ENCODE measurements around the gene PAFAH1B1. TPM values are rescaled to one million over a fixed set of nuclear protein-coding genes. Genes with fewer than 3 reads are reported as not detected.

PAFAH1B1 gene
- total RNA-seq, 1 donor from 2014 or later = 60.8 TPM

DNA sequence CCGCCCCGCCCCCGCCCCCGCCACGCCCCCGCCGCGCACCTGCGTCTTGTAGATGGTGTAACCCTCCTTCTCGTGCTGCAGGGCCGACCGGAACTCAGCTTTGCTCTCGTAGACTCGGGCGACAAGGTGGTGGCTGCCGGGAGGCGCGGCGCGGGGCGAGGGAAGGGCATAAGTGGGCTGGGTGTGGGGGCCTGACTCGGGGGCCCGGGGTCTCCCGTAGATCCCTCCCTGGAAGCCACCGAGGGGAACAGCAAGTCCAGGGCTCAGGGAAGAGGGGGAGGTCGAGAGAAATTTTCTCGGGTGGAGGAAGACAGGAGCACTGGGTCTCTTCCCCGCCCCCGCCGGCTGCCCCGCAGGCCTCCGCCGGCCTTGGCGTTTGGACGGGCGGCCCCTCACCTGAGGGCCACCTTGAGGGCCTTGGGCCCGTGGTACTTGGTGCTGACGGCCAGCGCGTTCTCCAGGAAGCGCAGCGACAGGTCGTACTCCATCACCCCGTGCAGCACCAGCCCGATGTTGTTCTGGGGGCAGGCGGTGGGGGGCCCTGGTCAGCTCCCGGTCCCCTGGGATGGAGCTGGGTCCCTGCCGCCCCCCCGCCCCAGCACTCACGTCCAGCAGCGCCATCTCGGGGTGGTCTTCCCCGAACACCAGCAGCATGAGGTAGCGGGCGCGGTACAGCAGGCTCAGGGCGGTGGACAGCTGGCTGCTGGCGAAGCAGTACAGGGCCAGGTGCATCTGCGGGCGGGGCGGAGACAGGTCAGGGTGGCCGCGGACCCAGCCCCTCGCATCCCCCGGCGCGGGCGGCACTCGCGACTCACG, 98.7 kb downstream of the PAFAH1B1 start:
- TF ChIP-seq, protein P1, sequence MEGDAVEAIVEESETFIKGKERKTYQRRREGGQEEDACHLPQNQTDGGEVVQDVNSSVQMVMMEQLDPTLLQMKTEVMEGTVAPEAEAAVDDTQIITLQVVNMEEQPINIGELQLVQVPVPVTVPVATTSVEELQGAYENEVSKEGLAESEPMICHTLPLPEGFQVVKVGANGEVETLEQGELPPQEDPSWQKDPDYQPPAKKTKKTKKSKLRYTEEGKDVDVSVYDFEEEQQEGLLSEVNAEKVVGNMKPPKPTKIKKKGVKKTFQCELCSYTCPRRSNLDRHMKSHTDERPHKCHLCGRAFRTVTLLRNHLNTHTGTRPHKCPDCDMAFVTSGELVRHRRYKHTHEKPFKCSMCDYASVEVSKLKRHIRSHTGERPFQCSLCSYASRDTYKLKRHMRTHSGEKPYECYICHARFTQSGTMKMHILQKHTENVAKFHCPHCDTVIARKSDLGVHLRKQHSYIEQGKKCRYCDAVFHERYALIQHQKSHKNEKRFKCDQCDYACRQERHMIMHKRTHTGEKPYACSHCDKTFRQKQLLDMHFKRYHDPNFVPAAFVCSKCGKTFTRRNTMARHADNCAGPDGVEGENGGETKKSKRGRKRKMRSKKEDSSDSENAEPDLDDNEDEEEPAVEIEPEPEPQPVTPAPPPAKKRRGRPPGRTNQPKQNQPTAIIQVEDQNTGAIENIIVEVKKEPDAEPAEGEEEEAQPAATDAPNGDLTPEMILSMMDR (conservative IDR thresholded peaks at IDR 0.05; ENCODE audit: low read depth, low read length) = no peak
- no peak overlapping the region for H3K4me3 ChIP-seq (ENCODE audit: low read depth, low read length)
- DNase-seq (ENCODE audit: low read depth) = no peak

DNA sequence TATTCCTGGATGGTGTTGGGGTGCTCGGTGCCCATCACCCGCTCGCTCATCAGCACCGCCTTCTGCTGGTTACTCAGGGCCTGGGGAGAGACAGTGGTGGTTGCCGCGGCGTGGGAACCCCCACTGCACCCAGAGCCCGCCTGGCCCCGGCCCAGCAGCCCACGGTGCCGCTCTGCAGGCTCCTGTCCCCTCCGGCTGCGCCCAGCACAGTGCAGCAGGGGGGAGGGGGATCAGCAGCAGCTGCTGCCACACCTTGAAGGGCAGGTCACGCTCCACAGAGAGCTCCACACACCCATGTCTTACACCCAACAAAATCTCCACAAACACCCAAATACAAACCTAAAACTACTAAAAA, 99.3 kb downstream of the PAFAH1B1 start:
- DNase-seq (ENCODE audit: low read depth) = no peak
- H3K4me3 ChIP-seq (ENCODE audit: low read depth, low read length) = no peak overlapping the region
- TF ChIP-seq, protein P1 (conservative IDR thresholded peaks at IDR 0.05; ENCODE audit: low read depth, low read length) = no peak

GRCh38 chr17:2693561-2694380, 100.3 kb downstream of the PAFAH1B1 start:
- TF ChIP-seq, protein P1 (conservative IDR thresholded peaks at IDR 0.05; ENCODE audit: low read depth, low read length) = no peak

DNA sequence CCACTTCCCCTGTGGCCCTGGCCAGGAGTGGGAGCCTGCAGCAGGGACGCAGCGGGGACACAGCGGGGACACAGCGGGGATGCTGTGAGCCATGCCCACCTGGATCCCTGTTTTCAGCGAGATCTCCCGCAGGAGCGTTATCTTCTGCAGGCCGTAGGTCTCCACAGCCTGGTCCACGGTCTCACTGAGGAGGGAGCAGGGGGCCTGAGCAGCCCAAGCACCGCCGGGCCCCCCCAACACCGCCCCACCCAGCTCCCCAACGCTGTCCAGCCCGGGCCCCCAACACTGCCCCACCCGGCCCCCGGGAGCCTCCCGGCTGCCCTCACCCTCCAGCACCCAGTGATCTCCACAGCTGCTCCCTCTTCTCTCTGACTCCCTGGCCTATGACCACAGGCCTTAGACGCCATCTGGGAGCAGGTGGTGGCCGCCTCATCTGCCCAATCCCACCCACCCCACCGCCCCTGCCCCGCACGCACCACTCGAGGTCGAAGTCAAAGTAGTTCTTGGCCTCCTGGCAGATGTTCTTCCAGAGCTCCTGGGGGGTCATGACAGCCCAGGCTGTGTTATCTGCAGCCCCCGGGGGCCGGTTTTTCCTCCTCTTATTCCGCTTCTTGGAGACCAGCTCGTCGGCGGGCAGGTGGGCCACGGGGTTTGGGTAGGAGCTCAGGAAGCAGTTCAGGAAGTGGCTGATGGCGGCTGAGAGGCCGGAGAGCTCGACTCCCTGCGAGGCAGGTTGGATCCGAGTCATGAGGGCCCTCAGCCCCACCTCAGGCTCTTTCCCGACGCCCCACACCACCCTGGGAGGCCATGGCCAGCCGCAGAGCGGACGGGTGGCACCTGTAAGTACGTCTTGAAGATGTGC, 101.2 kb downstream of the PAFAH1B1 start:
- H3K4me3 ChIP-seq (ENCODE audit: low read depth, low read length) = no peak overlapping the region
- TF ChIP-seq, protein P1 (conservative IDR thresholded peaks at IDR 0.05; ENCODE audit: low read depth, low read length) = no peak
- no peak for DNase-seq (ENCODE audit: low read depth)

More at GRCh38 chr17:2693561-2694380, 100.3 kb downstream of the PAFAH1B1 start:
- H3K4me3 ChIP-seq (ENCODE audit: low read depth, low read length) = no peak overlapping the region
- DNase-seq (ENCODE audit: low read depth) = no peak

GRCh38 chr17:2695243-2695960, 101.9 kb downstream of the PAFAH1B1 start:
- no peak for DNase-seq (ENCODE audit: low read depth)
- TF ChIP-seq, protein P1 (conservative IDR thresholded peaks at IDR 0.05; ENCODE audit: low read depth, low read length) = no peak
- no peak overlapping the region for H3K4me3 ChIP-seq (ENCODE audit: low read depth, low read length)

Measured in epithelial cell of proximal tubule (primary cell).